ENCODE measurements around the gene ANKS1B. TPM values are rescaled to one million over a fixed set of nuclear protein-coding genes. Genes with fewer than 3 reads are reported as not detected.

The ANKS1B gene
- polyA plus RNA-seq, 3 donors = not detected

DNA sequence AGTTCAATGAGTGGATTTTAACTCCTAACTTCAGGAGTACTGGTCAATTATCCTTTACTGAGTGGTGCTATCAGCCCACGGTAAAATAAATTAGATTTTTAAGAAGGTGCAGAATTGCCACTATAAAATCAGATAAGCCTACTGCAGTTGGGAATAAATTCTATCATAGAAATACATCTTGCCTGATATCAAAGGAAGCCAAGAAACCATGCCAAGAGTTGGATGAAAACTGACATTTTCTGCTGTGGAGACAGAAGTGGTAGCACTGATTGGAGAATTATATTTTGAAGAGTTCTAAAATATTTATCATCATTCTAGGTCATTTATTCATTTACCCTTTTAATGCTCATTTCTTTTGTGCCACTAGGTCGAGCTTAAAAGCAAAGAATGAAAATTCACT lies 874.5 kb downstream of the ANKS1B start:
- Histone ChIP-seq H4K20me1 (ENCODE audit: insufficient read depth, low read length) (no peaks in the 10 kb centered on the region), H3K79me2 (ENCODE audit: insufficient read depth, low read length) (no peaks in the 10 kb centered on the region), H3K4me3 (replicated peaks in 1 of 3; ENCODE audit: low read depth in 2 of 3, low read length in 3 of 3) (no peak overlapping the region), H3K27ac (ENCODE audit: low read depth in 1 of 2, low read length in 2 of 2) (no peak overlapping the region), H3K9ac (ENCODE audit: insufficient read depth, low read length, poor library complexity, severe bottlenecking) (no peak overlapping the region), H3K27me3 (ENCODE audit: control insufficient read depth in 2 of 2, insufficient read depth in 2 of 2, low read length in 2 of 2) (peaks cover 2 to 5% of the 10 kb centered on the region in 2 donors), H3K4me2 (replicated peaks; ENCODE audit: extremely low read depth, low read length, poor library complexity, severe bottlenecking) (no peak overlapping the region), H3K36me3 (replicated peaks in 1 of 2; ENCODE audit: control insufficient read depth in 1 of 2, insufficient read depth in 2 of 2, low read length in 2 of 2) (no peaks in the 10 kb centered on the region), H3K4me1 (ENCODE audit: control insufficient read depth in 1 of 2, insufficient read depth in 2 of 2, low read length in 2 of 2) (no peaks in the 10 kb centered on the region), H2AFZ (ENCODE audit: insufficient read depth, low read depth, low read length, poor library complexity, severe bottlenecking) (no peak overlapping the region), H3K9me3 (replicated peaks in 1 of 2; ENCODE audit: control insufficient read depth in 1 of 2, insufficient read depth in 1 of 2, low read length in 2 of 2) (no peaks in the 10 kb centered on the region)
- H3K4me1 Mint-ChIP-seq = no peaks in the 10 kb centered on the region
- no peak overlapping the region for H3K4me3 Mint-ChIP-seq
- no peaks in the 10 kb centered on the region for H3K36me3 Mint-ChIP-seq
- TF ChIP-seq, protein P1, sequence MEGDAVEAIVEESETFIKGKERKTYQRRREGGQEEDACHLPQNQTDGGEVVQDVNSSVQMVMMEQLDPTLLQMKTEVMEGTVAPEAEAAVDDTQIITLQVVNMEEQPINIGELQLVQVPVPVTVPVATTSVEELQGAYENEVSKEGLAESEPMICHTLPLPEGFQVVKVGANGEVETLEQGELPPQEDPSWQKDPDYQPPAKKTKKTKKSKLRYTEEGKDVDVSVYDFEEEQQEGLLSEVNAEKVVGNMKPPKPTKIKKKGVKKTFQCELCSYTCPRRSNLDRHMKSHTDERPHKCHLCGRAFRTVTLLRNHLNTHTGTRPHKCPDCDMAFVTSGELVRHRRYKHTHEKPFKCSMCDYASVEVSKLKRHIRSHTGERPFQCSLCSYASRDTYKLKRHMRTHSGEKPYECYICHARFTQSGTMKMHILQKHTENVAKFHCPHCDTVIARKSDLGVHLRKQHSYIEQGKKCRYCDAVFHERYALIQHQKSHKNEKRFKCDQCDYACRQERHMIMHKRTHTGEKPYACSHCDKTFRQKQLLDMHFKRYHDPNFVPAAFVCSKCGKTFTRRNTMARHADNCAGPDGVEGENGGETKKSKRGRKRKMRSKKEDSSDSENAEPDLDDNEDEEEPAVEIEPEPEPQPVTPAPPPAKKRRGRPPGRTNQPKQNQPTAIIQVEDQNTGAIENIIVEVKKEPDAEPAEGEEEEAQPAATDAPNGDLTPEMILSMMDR (IDR thresholded peaks at IDR 0.05) = no peak
- peaks cover 0 to 5% (median 3%) of the 10 kb centered on the region in 3 donors for H3K27me3 Mint-ChIP-seq (ENCODE audit: low read depth in 3 of 3)
- no CpG with 5 or more reads among the region's 2 CpGs for WGBS (ENCODE audit: insufficient coverage)
- H3K9me3 Mint-ChIP-seq = peaks cover 0 to 2% (median 0%) of the 10 kb centered on the region in 7 donors
- no peak for DNase-seq
- H3K27ac Mint-ChIP-seq = no peak overlapping the region
- intact Hi-C loops (cut with micrococcal nuclease) = no loop called here

DNA sequence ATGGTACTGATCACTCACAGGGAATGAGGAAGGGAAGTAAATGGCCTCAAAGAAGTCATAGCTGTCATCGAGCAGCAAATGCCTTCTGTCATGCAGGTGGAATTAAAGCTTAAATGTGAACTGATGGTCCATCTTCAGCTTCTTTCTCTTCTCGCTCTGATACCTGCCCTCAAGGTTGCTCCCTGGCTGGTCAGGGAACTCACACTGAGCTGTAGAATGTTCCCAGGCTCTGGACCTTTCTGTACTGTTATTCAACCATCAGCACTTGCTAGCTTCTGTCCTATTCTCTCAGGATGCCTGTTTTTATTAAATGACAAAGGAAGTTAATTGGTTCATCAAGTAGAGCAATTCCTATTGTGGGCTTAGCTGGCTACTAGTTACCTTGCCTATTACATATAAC lies 875.8 kb downstream of the ANKS1B start:
- Mint-ChIP-seq H3K27ac (peak overlapping the region in 1 of 7 donors; percentile 30), H3K27me3 (ENCODE audit: low read depth in 3 of 3) (peaks cover 0 to 3% (median 3%) of the 10 kb centered on the region in 3 donors), H3K36me3 (no peaks in the 10 kb centered on the region), H3K4me3 (no peak overlapping the region), H3K4me1 (no peaks in the 10 kb centered on the region), H3K9me3 (peaks cover 0 to 2% (median 0%) of the 10 kb centered on the region in 7 donors)
- TF ChIP-seq, protein P1 (IDR thresholded peaks at IDR 0.05) = no peak
- no peaks in the 10 kb centered on the region for H4K20me1 ChIP-seq (ENCODE audit: insufficient read depth, low read length)
- no peak overlapping the region for H2AFZ ChIP-seq (ENCODE audit: insufficient read depth, low read depth, low read length, poor library complexity, severe bottlenecking)
- H3K4me1 ChIP-seq (ENCODE audit: control insufficient read depth in 1 of 2, insufficient read depth in 2 of 2, low read length in 2 of 2) = no peaks in the 10 kb centered on the region
- WGBS (ENCODE audit: insufficient coverage) = 86% methylated on average over 2 of the region's 2 CpGs
- no peaks in the 10 kb centered on the region for H3K79me2 ChIP-seq (ENCODE audit: insufficient read depth, low read length)
- H3K9me3 ChIP-seq (replicated peaks in 1 of 2; ENCODE audit: control insufficient read depth in 1 of 2, insufficient read depth in 1 of 2, low read length in 2 of 2) = no peaks in the 10 kb centered on the region
- no peak overlapping the region for H3K27ac ChIP-seq (ENCODE audit: low read depth in 1 of 2, low read length in 2 of 2)
- H3K27me3 ChIP-seq (ENCODE audit: control insufficient read depth in 2 of 2, insufficient read depth in 2 of 2, low read length in 2 of 2) = peaks cover 2 to 5% of the 10 kb centered on the region in 2 donors
- DNase-seq = no peak
- H3K4me3 ChIP-seq (replicated peaks in 1 of 3; ENCODE audit: low read depth in 2 of 3, low read length in 3 of 3) = no peak overlapping the region
- H3K9ac ChIP-seq (ENCODE audit: insufficient read depth, low read length, poor library complexity, severe bottlenecking) = no peak overlapping the region
- H3K4me2 ChIP-seq (replicated peaks; ENCODE audit: extremely low read depth, low read length, poor library complexity, severe bottlenecking) = no peak overlapping the region
- intact Hi-C loops (cut with micrococcal nuclease) = no loop called here
- H3K36me3 ChIP-seq (replicated peaks in 1 of 2; ENCODE audit: control insufficient read depth in 1 of 2, insufficient read depth in 2 of 2, low read length in 2 of 2) = no peaks in the 10 kb centered on the region

All from CD14-positive monocyte (primary cell).